Measurements from ENCODE around the gene PSEN1. TPM values are rescaled to one million over a fixed set of nuclear protein-coding genes. Genes with fewer than 3 reads are reported as not detected.
A peak's percentile ranks its signal among the peaks of the same experiment; 100 is the strongest.

PSEN1 gene
- total RNA-seq, 1 donor from 2014 or later, result 75.3 TPM

DNA sequence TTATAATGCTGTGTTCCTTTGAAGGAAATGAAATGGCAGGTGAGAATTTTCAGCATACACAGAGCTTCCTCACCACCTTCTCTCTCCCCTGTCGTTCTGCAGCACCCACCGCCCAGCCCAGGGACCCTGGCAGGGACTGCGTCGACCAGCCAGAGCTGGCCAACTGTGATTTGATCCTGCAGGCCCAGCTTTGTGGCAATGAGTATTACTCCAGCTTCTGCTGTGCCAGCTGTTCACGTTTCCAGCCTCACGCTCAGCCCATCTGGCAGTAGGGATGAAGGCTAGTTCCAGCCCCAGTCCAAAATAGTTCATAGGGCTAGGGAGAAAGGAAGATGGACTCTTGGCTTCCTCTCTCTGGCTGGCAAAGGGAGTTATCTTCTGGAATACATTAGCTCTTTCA lies 136.1 kb downstream of the PSEN1 start:
- no peak for DNase-seq (ENCODE audit: low spot score)
- Mint-ChIP-seq H3K27me3 (ENCODE audit: unreplicated experiment) (peaks cover 22% of the 10 kb centered on the region), H3K4me3 (ENCODE audit: unreplicated experiment) (no peak overlapping the region), H3K27ac (ENCODE audit: unreplicated experiment) (peak overlapping the region; percentile 21), H3K4me1 (ENCODE audit: unreplicated experiment) (peaks cover 32% of the 10 kb centered on the region), H3K9me3 (ENCODE audit: unreplicated experiment) (no peaks in the 10 kb centered on the region), H3K36me3 (ENCODE audit: low read depth, unreplicated experiment) (peaks cover 49% of the 10 kb centered on the region)
- TF ChIP-seq, protein P1, sequence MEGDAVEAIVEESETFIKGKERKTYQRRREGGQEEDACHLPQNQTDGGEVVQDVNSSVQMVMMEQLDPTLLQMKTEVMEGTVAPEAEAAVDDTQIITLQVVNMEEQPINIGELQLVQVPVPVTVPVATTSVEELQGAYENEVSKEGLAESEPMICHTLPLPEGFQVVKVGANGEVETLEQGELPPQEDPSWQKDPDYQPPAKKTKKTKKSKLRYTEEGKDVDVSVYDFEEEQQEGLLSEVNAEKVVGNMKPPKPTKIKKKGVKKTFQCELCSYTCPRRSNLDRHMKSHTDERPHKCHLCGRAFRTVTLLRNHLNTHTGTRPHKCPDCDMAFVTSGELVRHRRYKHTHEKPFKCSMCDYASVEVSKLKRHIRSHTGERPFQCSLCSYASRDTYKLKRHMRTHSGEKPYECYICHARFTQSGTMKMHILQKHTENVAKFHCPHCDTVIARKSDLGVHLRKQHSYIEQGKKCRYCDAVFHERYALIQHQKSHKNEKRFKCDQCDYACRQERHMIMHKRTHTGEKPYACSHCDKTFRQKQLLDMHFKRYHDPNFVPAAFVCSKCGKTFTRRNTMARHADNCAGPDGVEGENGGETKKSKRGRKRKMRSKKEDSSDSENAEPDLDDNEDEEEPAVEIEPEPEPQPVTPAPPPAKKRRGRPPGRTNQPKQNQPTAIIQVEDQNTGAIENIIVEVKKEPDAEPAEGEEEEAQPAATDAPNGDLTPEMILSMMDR (IDR thresholded peaks at IDR 0.05; ENCODE audit: unreplicated experiment), result no peak

Other genes with a start within 250 kb of the PSEN1 start
- 3.0 TPM for gene DPF3, start 242.4 kb upstream of the PSEN1 start, total RNA-seq (ENCODE audit: unreplicated experiment)
- 7.7 TPM for gene DCAF4, start 210.0 kb upstream of the PSEN1 start, total RNA-seq (ENCODE audit: unreplicated experiment)
- gene ZFYVE1, start 109.4 kb upstream of the PSEN1 start, total RNA-seq (ENCODE audit: unreplicated experiment), result 50.6 TPM
- 110 TPM for gene RBM25, start 78.0 kb upstream of the PSEN1 start, total RNA-seq (ENCODE audit: unreplicated experiment)
- 1.1 TPM for gene PAPLN, start 101.0 kb downstream of the PSEN1 start, total RNA-seq (ENCODE audit: unreplicated experiment)